ENCODE measurements around the gene PEPD.
"Not testable (repeated sequence)": the region's sequence is repeated elsewhere in the genome, so short reads cannot be mapped to it uniquely, and the experiment has no call there.

PEPD gene
- 23.5 to 54.0 (median 42.7) reads per million in 9 experiments for total RNA-seq

DNA sequence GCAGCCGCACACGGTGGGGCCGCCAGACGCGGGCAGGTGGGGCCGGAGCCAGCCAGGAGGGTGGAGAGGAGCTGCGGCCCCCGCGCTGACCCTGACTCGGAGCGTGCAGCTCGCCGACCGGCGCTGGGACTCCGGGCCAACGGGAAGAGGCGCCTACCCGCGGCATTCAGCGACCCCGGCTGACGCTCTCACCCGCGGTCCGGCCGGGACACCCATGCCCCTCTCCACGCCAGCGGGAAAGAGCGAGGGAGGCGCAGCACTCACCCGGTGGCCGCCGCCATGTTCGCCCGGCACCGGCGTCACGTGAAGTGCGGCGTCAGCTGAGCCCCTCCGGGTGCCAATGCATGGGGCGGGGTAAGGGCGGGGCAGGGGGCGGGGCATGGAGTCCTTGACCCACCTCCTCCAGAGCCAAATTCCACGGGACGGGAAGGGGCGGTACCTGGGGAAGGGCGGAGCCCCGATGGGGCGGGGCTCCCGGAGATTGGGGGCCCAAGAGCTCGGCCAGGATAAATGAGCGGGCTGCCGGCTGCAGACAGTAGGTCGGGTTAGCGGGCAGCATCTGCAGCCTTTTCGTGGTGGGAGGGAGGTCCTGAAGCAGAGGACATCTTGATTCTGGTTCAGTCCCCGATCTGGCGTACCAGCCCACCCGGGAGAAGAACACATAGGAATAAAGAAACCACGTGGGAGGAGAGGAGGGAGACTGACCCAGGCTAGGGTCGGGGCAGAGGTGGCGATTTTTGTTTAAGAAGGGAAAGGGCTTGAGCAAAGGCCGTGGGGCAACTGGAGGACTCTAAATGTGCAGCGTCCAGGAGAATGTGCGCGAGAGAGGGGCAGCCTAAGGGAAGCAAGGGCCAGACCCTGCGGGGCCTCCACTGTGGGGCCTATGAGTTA lies at the start of gene PEPD:
Gene PEPD (minus strand): TSS at position 312 of the 891 bp plus-strand sequence. CDS start 31 bp downstream, at position 281.
- peak within 1 kb of the TSS; percentile 65 to 70 for H3K27ac Mint-ChIP-seq
- DNase-seq (peak; percentile 45 to 58 (median 50)), ATAC-seq (replicated peaks) (peak; percentile 91)
- peak within 1 kb of the TSS; percentile 87 to 94 for H3K4me3 Mint-ChIP-seq
- no peaks in the 10 kb centered on the region for H3K36me3 Mint-ChIP-seq (ENCODE audit: insufficient read depth)
- peaks cover 25 to 27% of the 10 kb centered on the region in 2 donors for H3K4me1 Mint-ChIP-seq (ENCODE audit: low read depth in 2 of 2)
- H3K27me3 Mint-ChIP-seq, result peaks cover 0 to 13% of the 10 kb centered on the region in 2 donors
- no peaks in the 10 kb centered on the region for H3K9me3 Mint-ChIP-seq

- peaks cover 0 to 4% of the 10 kb centered on the region in 2 donors for H3K9me3 Mint-ChIP-seq
- DNase-seq, result no peak
- H3K27me3 Mint-ChIP-seq, result peaks cover 61 to 85% of the 10 kb centered on the region in 2 donors
- no peak for ATAC-seq (replicated peaks)
- no peak overlapping the region for H3K27ac Mint-ChIP-seq
- no peaks in the 10 kb centered on the region for H3K36me3 Mint-ChIP-seq (ENCODE audit: insufficient read depth)
- H3K4me1 Mint-ChIP-seq (ENCODE audit: low read depth in 2 of 2), result no peaks in the 10 kb centered on the region
- H3K4me3 Mint-ChIP-seq, result no peak overlapping the region
Observed at GRCh38 chr19:33569821-33570220, 48.2 kb upstream of the PEPD start.

DNA sequence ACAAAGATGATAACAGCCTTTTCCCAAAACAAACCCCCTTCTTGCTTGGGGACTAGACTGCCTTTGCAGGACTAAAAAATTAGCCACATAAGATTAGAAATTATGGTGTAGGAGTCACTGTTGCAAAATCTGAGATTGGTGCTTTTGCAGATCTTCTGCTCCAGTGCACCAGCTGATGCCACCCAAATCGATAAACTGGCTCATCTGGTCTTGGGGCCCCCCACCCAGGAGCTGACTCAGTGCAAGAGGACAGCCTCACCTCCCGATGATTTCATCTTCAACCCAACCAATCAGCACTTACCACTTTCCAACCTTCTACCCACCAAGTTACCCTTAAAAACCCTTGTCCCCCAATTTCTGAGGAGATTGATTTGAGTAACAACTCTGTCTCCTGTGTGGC lies 47.1 kb upstream of the PEPD start:
- H3K27me3 Mint-ChIP-seq, result peaks cover 67 to 79% of the 10 kb centered on the region in 2 donors
- ATAC-seq (replicated peaks), result no peak
- H3K36me3 Mint-ChIP-seq (ENCODE audit: insufficient read depth), result no peaks in the 10 kb centered on the region
- H3K9me3 Mint-ChIP-seq, result peaks cover 0 to 2% of the 10 kb centered on the region in 2 donors
- H3K27ac Mint-ChIP-seq, result no peak overlapping the region
- no peak overlapping the region for H3K4me3 Mint-ChIP-seq
- no peaks in the 10 kb centered on the region for H3K4me1 Mint-ChIP-seq (ENCODE audit: low read depth in 2 of 2)
- DNase-seq, result no peak

DNA sequence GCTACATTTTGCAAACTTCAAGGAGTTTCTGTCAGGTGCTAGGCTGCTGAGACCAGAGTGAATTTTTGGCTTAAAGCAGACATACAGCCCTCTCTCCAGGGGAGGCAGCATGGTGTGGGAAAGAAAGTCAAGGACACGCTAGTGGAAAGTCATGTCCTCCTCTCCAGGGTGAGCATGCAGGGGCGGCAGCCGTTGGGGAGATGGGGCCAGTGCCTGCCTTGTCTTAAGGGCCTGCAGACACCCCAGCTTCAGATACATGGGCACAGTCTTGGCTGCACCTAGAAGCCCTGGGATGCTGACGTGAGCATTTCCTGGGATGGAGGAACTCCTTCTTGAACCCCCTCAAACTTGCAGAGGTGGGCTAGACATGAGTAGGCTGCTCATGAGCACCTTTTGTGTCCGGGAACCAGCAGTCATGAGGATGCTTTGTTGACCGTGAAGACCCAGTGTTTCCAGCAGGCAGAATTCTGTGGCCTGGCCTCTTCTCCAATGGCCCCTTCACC lies 43.3 kb upstream of the PEPD start:
- H3K36me3 Mint-ChIP-seq (ENCODE audit: insufficient read depth), result no peaks in the 10 kb centered on the region
- no peaks in the 10 kb centered on the region for H3K9me3 Mint-ChIP-seq
- peaks cover 46 to 69% of the 10 kb centered on the region in 2 donors for H3K27me3 Mint-ChIP-seq

GRCh38 chr19:33562636-33563035 lies 41.0 kb upstream of the PEPD start:
- Mint-ChIP-seq H3K4me3 (no peak overlapping the region), H3K36me3 (ENCODE audit: insufficient read depth) (no peaks in the 10 kb centered on the region), H3K27ac (no peak overlapping the region), H3K27me3 (peaks cover 28 to 65% of the 10 kb centered on the region in 2 donors), H3K4me1 (ENCODE audit: low read depth in 2 of 2) (no peaks in the 10 kb centered on the region), H3K9me3 (no peaks in the 10 kb centered on the region)
- DNase-seq (no peak), ATAC-seq (replicated peaks) (no peak)

More for the DNA sequence above, 43.3 kb upstream of the PEPD start:
- H3K4me1 Mint-ChIP-seq (ENCODE audit: low read depth in 2 of 2), result no peaks in the 10 kb centered on the region
- DNase-seq, result no peak
- H3K4me3 Mint-ChIP-seq, result no peak overlapping the region
- no peak overlapping the region for H3K27ac Mint-ChIP-seq
- no peak for ATAC-seq (replicated peaks)

DNA sequence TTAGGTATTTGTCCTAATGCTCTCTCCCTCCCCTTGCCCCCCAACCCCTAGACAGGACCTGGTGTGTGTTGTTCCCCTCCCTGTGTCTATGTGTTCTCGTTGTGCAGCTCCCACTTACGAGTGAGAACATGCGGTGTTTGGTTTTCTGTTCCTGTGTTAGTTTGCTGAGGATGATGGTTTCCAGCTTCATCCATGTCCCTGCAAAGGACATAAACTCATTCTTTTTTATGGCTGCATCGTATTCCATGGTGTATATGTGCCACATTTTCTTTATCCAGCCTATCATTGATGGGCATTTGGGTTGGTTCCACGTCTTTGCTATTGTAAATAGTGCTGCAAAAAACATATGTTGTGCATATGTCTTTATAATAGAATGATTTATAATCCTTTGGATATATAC lies 40.1 kb upstream of the PEPD start:
- not testable (repeated sequence) for H3K4me1 Mint-ChIP-seq (ENCODE audit: low read depth in 2 of 2); DNase-seq; H3K9me3 Mint-ChIP-seq; ATAC-seq (replicated peaks); H3K36me3 Mint-ChIP-seq (ENCODE audit: insufficient read depth); H3K4me3 Mint-ChIP-seq; H3K27ac Mint-ChIP-seq
- peaks cover 20 to 55% of the 10 kb centered on the region in 2 donors for H3K27me3 Mint-ChIP-seq

DNA sequence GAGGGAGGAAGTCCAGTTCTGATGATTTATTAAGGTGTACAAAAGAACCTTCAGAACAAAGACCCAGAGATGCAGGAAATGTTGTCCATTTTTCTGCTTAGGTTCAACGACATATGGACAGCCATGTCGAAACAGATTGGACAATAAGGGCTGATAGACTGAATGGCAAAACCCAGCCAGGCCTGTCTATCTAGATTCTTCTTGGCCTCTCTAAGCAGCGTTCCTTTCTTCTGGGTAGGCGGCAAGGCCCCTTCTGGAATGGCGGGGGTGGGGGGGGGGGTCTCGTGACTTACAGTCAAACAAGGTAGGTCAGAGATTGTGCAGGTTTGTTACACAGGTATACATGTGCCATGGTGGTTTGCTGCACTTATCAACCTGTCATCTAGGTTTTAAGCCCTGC lies 39.7 kb upstream of the PEPD start:
- Mint-ChIP-seq H3K4me3 (no peak overlapping the region), H3K36me3 (ENCODE audit: insufficient read depth) (no peaks in the 10 kb centered on the region), H3K27ac (no peak overlapping the region), H3K4me1 (ENCODE audit: low read depth in 2 of 2) (no peaks in the 10 kb centered on the region), H3K9me3 (no peaks in the 10 kb centered on the region), H3K27me3 (peaks cover 20 to 51% of the 10 kb centered on the region in 2 donors)
- DNase-seq (no peak), ATAC-seq (replicated peaks) (no peak)

- Mint-ChIP-seq H3K4me1 (ENCODE audit: low read depth in 2 of 2) (no peaks in the 10 kb centered on the region), H3K4me3 (no peak overlapping the region), H3K27ac (no peak overlapping the region), H3K27me3 (peaks cover 11 to 52% of the 10 kb centered on the region in 2 donors), H3K36me3 (ENCODE audit: insufficient read depth) (peaks cover 3% of the 10 kb centered on the region), H3K9me3 (no peaks in the 10 kb centered on the region)
- ATAC-seq (replicated peaks) (no peak), DNase-seq (no peak)
Observed at GRCh38 chr19:33559996-33560395, 38.4 kb upstream of the PEPD start.

DNA sequence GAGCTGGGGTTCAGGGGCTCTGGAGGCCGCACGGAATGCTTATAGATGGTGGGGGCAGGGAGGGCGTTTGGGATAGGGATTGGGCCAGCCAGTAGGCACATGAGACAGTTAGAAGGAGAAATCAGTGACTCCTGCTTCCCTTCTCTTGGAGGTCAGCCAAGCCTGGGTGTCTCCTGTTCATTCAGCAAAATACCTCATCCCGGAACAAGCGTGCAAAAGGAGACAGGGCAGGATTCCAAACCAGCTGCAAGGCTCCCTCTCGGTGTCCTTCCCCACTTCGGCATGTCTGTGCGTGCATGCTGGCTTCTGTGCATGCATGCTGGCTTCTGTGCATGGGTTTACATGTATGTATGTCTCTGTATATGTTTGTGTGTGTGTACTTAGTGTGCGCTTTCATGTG lies 37.3 kb upstream of the PEPD start:
- Mint-ChIP-seq H3K4me1 (ENCODE audit: low read depth in 2 of 2) (no peaks in the 10 kb centered on the region), H3K4me3 (no peak overlapping the region), H3K27me3 (peaks cover 4 to 53% of the 10 kb centered on the region in 2 donors), H3K9me3 (no peaks in the 10 kb centered on the region), H3K27ac (no peak overlapping the region), H3K36me3 (ENCODE audit: insufficient read depth) (peaks cover 3% of the 10 kb centered on the region)
- no peak for DNase-seq
- ATAC-seq (replicated peaks), result no peak

- no peak for ATAC-seq (replicated peaks)
- Mint-ChIP-seq H3K4me3 (no peak overlapping the region), H3K36me3 (ENCODE audit: insufficient read depth) (peaks cover 3% of the 10 kb centered on the region), H3K27ac (no peak overlapping the region), H3K27me3 (peaks cover 4 to 53% of the 10 kb centered on the region in 2 donors), H3K4me1 (ENCODE audit: low read depth in 2 of 2) (no peaks in the 10 kb centered on the region), H3K9me3 (no peaks in the 10 kb centered on the region)
- no peak for DNase-seq
Observed at GRCh38 chr19:33558151-33558550, 36.6 kb upstream of the PEPD start.

DNA sequence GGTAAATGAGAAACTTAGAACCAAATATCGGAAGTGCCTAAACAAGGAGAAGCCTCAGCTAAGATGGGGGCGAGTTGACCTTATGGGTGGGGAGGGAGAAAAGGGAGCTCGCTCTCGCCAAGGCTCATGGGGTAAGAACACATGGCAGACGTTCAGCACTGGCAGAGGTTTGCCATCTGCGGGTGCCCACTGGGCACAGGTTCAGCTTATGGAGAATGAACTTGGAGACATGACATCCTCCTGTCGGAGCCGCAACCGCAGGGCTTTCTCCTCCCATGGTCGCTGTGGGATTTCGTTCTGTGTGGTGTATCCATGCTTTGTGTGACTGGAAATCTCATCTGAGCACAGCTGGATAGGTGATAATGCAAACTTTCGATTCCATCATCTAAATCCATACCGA lies 36.1 kb upstream of the PEPD start:
- H3K27me3 Mint-ChIP-seq, result peaks cover 4 to 53% of the 10 kb centered on the region in 2 donors
- no peaks in the 10 kb centered on the region for H3K9me3 Mint-ChIP-seq
- DNase-seq, result no peak
- no peaks in the 10 kb centered on the region for H3K4me1 Mint-ChIP-seq (ENCODE audit: low read depth in 2 of 2)
- H3K27ac Mint-ChIP-seq, result no peak overlapping the region
- peaks cover 3% of the 10 kb centered on the region for H3K36me3 Mint-ChIP-seq (ENCODE audit: insufficient read depth)
- H3K4me3 Mint-ChIP-seq, result no peak overlapping the region
- ATAC-seq (replicated peaks), result no peak

GRCh38 chr19:33557196-33557595 lies 35.6 kb upstream of the PEPD start:
- Mint-ChIP-seq H3K9me3 (no peaks in the 10 kb centered on the region), H3K36me3 (ENCODE audit: insufficient read depth) (peaks cover 3% of the 10 kb centered on the region), H3K4me1 (ENCODE audit: low read depth in 2 of 2) (no peaks in the 10 kb centered on the region), H3K27me3 (peaks cover 4 to 49% of the 10 kb centered on the region in 2 donors), H3K4me3 (no peak overlapping the region), H3K27ac (no peak overlapping the region)
- ATAC-seq (replicated peaks) (no peak), DNase-seq (no peak)

DNA sequence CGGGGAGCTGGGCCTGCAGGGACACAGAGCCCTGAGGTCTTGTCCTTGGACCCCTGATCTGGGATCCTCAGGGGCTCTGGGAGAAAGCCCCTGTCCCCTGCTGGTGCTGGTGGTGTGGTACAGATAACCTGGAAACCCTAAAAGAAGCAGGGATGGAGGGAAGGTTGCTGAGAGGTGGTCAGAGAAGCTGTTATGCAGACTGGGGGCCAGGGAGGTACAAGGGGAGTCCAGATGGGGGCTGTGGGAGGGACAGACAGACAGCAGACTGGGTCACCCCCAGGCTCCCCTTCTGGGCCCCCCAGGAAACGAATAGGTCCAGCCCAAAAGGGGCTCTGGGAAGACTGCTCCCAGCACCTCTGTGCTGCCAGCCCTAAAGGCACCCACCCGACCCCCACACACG lies 34.7 kb upstream of the PEPD start:
- peaks cover 3% of the 10 kb centered on the region for H3K36me3 Mint-ChIP-seq (ENCODE audit: insufficient read depth)
- H3K27me3 Mint-ChIP-seq, result peaks cover 4 to 43% of the 10 kb centered on the region in 2 donors
- DNase-seq (no peak), ATAC-seq (replicated peaks) (no peak)
- H3K27ac Mint-ChIP-seq, result no peak overlapping the region
- H3K4me1 Mint-ChIP-seq (ENCODE audit: low read depth in 2 of 2), result no peaks in the 10 kb centered on the region
- H3K4me3 Mint-ChIP-seq, result no peak overlapping the region
- H3K9me3 Mint-ChIP-seq, result no peaks in the 10 kb centered on the region

- H3K4me1 Mint-ChIP-seq (ENCODE audit: low read depth in 2 of 2); H3K27ac Mint-ChIP-seq; H3K36me3 Mint-ChIP-seq (ENCODE audit: insufficient read depth): not testable (repeated sequence)
Observed at GRCh38 chr19:33555726-33556125, 34.1 kb upstream of the PEPD start.

More at GRCh38 chr19:33555726-33556125, 34.1 kb upstream of the PEPD start:
- H3K9me3 Mint-ChIP-seq; H3K4me3 Mint-ChIP-seq; DNase-seq; ATAC-seq (replicated peaks): not testable (repeated sequence)
- peaks cover 4 to 40% of the 10 kb centered on the region in 2 donors for H3K27me3 Mint-ChIP-seq
